NCI-H1436 treated with DMSO at 0.1 percent for 48 hours (cell line): Measurements from ENCODE around the gene ZFPM1.
"Not testable (repeated sequence)": the region's sequence is repeated elsewhere in the genome, so short reads cannot be mapped to it uniquely, and the experiment has no call there.

Experiments used
- DNase-seq: peaks from one replicate; lab custom pipeline; 2025; lab: John Stamatoyannopoulos, UW

Gene ZFPM1

GRCh38 chr16:88466175-88466862 is 13.2 kb downstream of the ZFPM1 start:
- no peak for DNase-seq

DNA sequence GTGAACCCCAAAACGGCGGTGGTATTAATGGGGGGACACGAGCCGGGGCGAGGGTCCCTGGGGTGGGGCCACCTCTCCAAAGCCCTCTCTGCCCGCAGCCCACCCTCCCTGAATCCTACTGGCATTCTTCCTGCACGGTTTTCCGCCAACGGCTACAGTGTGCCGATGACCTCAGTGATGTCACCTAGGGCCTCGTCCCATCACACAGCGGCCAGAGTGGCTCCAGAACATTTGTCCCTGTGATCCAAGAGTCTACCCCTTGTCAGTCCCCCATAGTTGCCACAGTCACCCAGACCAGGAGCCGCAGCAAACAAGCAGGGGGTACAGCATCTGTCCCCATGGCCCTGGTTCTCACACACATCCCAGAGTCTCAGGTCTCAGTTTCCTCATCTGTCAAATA is 13.9 kb downstream of the ZFPM1 start:
- no peak for DNase-seq

- DNase-seq, result no peak
Measured at GRCh38 chr16:88467541-88467944, 14.5 kb downstream of the ZFPM1 start.

DNA sequence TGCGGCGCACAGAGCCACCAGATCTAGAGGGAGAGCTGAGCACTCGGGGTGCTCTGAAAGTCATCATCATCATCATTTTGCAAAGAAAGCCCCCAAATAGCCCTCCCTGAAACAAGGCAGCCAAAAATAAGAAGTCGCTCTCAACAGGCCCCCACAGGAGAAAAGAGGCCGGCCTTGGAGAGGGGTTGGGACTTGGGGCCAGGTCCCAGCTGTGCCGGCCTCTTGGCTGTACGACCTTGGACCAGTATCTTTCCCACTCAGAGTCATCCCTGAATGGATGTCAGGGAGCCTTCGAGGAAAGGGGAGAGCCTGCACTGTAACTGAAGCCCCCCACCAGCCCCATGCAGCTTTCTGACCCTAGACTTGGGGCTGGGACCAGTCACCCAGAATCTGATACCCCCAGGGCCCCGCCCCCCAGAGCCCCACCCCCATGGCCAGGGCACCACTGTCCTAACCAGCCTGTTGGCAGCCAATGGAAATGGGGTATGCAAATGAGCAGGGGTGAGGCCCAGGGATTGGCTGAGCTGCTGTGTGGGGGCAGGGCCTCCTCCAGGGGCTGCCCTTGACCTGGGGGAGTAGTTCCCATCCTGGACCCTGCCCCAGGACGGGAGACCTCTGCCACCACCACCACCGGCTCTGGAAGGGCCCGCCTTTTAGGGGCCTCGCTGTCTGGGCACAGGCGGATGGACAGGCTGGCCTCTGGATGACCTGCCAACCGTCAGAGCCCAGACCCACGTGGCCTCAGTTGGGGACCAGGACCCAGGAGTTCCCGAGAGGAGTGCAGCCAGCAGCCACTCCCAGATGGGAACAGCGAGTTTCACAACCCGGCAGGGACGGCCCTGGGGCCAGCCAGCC is 15.4 kb downstream of the ZFPM1 start:
- no peak for DNase-seq

DNA sequence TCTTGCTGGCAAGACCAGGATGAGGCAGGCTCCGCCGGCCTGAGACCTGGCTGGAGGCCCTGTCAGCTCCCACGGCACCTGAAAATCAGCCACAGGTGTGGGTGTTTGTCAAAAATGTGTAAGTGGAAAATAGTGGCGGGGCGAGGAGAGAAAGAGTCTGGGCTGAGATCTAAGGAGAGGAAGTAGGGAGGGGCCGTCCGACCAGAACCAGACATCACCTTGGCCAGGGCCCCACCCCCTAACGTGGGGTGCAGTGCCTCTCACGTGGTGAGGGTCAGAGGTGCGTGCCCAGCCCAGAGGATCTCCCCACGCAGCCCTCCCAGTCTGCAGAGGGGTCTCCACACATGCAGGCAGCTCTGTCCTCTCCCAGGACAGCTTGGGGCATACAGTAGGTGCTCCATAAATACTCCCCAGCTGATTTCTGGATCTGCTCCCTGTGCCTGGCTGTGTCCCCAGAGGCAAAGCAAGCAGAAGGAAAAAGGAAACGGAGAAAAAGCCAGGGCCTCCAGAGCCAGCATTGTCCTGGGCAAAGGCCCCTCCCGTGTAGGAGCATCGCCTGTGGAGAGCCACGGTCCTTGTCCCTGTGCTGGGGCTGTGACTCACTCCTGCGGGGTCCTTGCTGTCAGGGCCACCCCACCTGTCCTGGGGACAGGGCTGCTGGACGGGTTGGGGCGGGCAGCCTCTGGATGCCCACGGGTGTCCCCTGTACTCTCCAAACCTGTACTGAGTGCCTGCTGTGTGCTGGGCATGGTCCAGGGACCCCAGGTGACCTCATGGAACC is 16.7 kb downstream of the ZFPM1 start:
- DNase-seq, result no peak

GRCh38 chr16:88470396-88470680 is 17.3 kb downstream of the ZFPM1 start:
- not testable (repeated sequence) for DNase-seq

GRCh38 chr16:88470696-88471095 is 17.6 kb downstream of the ZFPM1 start:
- not testable (repeated sequence) for DNase-seq

- DNase-seq, result no peak
Measured at GRCh38 chr16:88471115-88471514, 18.0 kb downstream of the ZFPM1 start.

- DNase-seq, result no peak
Measured at GRCh38 chr16:88471575-88471974, 18.5 kb downstream of the ZFPM1 start.

DNA sequence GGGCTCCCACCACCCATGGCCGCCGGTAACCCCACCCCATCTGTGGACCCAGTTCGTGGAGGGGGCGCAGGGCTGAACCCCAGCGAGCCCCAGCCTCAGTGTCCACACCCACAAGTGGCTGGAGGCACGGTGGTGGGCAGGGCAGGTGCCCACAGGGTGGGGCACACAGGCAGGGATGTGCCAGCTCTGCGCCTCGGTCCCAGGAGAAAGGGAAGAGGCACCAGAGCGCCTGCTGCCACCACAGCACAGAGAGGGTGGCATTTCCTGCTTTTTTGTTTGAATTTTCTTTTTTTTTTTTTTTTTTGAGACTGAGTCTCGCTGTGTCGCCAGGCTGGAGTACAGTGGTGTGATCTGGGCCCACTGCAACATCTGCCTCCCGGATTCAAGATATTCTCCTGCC is 19.0 kb downstream of the ZFPM1 start:
- DNase-seq, result no peak

- DNase-seq, result no peak
Measured at GRCh38 chr16:88472637-88473205, 19.6 kb downstream of the ZFPM1 start.

DNA sequence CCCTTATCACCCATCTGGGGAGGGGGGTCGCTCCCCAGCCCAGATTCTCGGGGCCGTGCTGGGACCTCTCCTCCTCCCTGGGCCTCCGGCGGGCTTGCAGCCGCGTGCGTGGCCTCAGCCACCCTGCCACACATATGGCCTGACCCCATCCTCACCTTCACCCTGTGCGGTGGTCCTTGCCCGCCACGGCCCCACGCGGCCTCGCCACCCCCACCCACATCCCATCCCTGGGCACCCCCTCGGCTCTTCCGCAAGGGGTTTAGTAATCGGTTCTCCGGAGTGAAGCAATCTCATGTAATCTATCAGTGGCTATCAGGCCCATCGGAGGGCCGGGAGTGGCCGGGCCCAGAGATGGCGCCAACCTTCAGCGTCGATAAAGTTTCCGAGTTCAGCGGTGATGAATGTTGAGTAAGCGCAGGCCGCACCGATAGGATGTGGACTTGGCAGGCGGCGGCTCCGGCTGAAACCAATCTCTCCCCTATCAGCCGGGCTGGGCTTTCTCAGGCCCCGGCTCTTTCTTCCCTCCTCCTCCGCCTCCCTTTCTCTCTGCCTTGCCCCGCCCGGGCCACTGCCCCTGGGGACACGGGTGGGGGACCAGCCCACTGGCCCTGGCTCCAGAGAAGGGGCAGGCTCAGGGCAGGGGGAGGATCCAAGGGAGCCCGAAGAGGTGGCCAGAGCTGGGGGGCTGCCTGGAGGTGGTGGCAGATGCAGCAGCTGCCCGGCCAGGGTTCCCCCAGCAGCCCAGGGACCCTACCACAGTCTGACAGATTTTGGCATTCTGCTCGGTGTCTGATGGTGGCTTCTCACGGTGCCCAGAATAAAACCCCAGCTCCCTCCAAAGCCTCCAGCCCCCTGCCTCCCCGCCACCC is 20.8 kb downstream of the ZFPM1 start:
- DNase-seq, result no peak

- no peak for DNase-seq
Measured at GRCh38 chr16:88475037-88475436, 22.0 kb downstream of the ZFPM1 start.

GRCh38 chr16:88476203-88476602 is 23.1 kb downstream of the ZFPM1 start:
- DNase-seq, result no peak

DNA sequence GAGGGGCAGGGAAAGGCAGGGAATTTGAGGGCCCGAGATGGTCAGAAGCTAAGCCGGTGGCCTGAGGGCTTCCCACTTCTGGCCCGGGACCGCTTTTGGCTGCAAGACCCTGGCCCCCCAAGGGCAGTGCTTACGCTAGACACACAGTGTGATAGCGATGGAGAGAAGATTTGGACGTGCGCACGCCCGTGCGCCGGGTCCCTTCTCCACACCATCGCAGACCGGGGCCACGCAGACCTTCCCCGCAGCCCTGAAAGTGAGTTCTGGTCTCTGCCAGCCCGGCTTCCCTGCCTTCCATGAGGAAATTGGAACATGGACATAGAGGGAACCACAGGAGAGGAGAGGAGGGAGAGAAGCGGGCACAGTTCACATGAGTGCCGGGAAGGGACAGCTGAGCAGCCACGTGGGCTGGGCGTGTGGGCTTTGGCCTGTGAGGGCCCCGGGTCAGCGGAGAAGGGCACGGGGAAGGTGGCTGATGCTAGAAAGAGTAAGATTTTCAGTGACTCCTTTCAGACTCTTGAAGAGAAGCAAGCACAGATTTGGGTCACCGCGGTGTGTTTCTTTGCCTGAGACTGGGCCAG is 23.8 kb downstream of the ZFPM1 start:
- DNase-seq, result no peak

- no peak for DNase-seq
Measured at GRCh38 chr16:88477631-88478519, 24.8 kb downstream of the ZFPM1 start.

DNA sequence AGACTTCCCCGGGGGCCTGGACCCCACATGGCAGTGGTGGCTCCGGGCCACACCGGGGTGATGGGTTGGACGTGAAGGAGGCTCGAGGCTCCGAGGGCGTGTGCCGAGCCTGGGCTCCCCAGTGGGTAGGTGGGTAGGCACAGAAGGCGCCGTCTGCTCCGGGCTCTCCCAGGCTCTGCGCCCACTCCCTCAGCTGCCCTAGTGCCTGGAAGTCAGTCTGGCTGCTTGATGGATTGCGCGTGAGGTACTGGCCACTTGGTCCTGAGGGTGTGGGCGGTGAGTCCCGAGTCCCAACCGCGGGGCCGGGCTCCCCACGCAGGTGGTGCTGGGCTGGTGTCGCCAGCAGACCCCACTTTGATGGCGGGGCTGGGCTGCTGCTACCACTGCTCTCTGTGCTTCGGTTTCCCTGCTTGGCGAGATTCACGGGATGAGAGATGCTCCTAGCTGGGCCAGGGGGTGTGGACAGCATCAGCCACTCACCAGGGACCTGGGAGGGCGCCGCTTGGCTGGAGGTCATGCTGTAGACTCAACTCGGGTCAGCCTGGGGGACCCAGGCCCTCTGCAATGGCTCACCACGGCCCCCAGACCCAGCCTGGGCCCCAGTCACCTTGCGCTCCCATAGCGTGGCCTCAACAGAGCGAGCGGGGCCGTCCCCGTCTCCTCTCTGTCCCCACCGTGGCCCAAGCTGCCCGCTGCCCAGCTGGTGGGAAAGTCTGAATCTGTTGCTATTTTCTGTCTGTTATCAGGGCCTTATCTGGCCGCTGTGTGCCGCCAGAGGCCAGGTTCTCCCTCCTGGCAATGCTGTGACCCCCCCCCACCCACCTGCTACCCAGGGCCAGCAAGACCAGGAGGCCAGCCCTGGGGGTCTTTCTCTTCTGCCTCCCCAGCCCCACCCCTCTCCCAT is 26.1 kb downstream of the ZFPM1 start:
- no peak for DNase-seq

GRCh38 chr16:88479793-88480760 is 27.0 kb downstream of the ZFPM1 start:
- no peak for DNase-seq
